Measurements from ENCODE around the gene ZNF331.

ZNF331 gene

DNA sequence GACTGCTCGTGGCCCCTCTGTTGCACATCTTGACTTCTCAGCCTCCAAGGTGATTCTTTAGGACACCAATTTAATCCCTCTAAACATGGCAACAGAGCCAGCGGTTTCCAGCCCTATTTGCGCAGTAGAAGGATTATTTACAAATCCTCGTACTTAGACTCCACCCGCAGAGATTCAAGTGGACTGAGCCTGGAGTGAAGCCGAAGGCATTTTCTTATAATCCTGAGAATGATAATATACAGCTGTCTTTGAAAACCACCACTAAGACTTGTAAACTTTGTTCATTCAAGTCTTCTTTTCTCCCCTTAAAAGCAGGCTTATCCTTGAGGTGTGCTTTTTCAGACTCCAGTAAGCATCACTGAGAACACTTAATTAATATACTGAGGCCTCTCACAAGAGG lies 89.0 kb downstream of the ZNF331 start:
- Histone ChIP-seq H3K4ac (ENCODE audit: low read depth, low read length) (no peak overlapping the region), H3K79me1 (ENCODE audit: low read length) (no peaks in the 10 kb centered on the region), H3K18ac (ENCODE audit: low read length) (no peak overlapping the region), H3K4me1 (ENCODE audit: control insufficient read depth, low read depth, low read length) (peaks cover 4% of the 10 kb centered on the region), H3K36me3 (ENCODE audit: control insufficient read depth, insufficient read depth, low read length) (no peaks in the 10 kb centered on the region), H3K23ac (ENCODE audit: low read length) (no peak overlapping the region), H2AK5ac (ENCODE audit: low read length) (no peak overlapping the region), H3K56ac (ENCODE audit: low read length) (no peak overlapping the region), H2BK120ac (ENCODE audit: low read depth, low read length) (no peak overlapping the region), H3K27me3 (ENCODE audit: insufficient read depth, low read length, poor library complexity) (no peaks in the 10 kb centered on the region), H4K5ac (ENCODE audit: low read length) (no peak overlapping the region), H3K9ac (ENCODE audit: low read length) (no peak overlapping the region), H3K4me2 (ENCODE audit: low read length) (no peak overlapping the region), H3K4me3 (ENCODE audit: low read length) (no peak overlapping the region), H2BK5ac (ENCODE audit: low read length) (no peak overlapping the region), H3K79me2 (ENCODE audit: control insufficient read depth, insufficient read depth, low read length) (no peaks in the 10 kb centered on the region), H4K8ac (ENCODE audit: low read depth, low read length) (no peak overlapping the region), H2BK15ac (replicated peaks; ENCODE audit: low read depth) (no peak overlapping the region), H3K27ac (ENCODE audit: low read depth, low read length) (no peak overlapping the region)
- DNase-seq = no peak
- WGBS (ENCODE audit: extremely low coverage, insufficient coverage, low lambda C conversion rate) = no CpG with 5 or more reads among the region's 6 CpGs

Measured in mesendoderm (in vitro differentiated cells).